ENCODE data around the gene TLX3.

DNA sequence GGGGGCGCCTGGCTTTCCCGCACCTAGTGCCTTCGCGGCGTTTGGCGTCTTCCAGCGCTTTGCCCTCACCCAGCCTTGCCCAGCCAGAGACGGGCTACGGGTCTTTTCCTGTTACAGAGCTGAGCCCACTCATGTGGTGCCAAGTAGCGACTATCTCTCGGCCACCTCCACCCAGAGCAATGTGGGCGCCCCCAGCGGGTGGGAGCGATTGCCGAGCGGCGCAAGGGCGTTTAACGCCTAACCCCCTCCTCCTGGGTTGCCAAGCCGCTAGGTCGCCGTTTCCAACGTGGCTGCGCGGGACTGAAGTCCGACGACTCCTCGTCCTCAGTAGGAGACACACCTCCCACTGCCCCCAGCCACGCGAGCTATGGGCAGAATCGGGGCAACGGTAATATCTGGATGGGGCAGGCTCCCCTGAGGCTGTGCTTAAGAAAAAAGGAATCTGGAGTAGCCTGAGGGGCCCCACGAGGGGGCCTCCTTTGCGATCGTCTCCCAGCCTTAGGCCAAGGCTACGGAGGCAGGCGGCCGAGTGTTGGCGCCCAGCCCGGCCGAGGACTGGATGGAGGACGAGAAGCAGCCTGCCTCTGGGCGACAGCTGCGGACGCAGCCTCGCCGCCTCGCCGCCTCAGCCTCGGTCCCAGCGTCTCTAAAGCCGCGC lies 5.8 kb downstream of the TLX3 start:
- TF ChIP-seq, protein P1, sequence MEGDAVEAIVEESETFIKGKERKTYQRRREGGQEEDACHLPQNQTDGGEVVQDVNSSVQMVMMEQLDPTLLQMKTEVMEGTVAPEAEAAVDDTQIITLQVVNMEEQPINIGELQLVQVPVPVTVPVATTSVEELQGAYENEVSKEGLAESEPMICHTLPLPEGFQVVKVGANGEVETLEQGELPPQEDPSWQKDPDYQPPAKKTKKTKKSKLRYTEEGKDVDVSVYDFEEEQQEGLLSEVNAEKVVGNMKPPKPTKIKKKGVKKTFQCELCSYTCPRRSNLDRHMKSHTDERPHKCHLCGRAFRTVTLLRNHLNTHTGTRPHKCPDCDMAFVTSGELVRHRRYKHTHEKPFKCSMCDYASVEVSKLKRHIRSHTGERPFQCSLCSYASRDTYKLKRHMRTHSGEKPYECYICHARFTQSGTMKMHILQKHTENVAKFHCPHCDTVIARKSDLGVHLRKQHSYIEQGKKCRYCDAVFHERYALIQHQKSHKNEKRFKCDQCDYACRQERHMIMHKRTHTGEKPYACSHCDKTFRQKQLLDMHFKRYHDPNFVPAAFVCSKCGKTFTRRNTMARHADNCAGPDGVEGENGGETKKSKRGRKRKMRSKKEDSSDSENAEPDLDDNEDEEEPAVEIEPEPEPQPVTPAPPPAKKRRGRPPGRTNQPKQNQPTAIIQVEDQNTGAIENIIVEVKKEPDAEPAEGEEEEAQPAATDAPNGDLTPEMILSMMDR (IDR thresholded peaks at IDR 0.05; ENCODE audit: low read depth, low read length): no peak
- TF ChIP-seq EZH2phosphoT487 (IDR thresholded peaks at IDR 0.05; ENCODE audit: low read depth): no peak

Data from OCI-LY3 (cell line).